Measurements from ENCODE around the gene UNC5C. TPM values are rescaled to one million over a fixed set of nuclear protein-coding genes. Genes with fewer than 3 reads are reported as not detected.

Gene UNC5C
- total and polyA plus RNA-seq, 10 donors, result 0.43 to 15.7 (median 7.8) TPM

DNA sequence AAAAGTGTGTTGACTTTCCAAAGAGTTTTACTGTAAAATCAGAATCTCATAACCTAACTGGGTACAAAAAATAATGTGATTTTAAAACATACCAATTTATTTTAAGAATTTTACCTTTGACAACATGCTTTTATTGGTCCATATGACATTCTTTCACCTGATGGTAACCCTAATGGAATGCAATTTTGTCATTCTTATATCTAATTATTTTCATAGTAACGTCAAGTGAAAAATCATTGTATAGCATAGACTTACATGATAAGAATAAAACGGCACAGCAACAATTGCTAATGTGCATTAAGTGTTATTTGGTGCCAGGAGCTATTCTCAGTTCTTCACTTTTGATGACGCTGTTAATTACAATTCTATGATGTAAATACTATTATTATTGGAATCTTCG, 13.6 kb downstream of the UNC5C start:
- Histone ChIP-seq H3K4me1 (no peaks in the 10 kb centered on the region), H3K9me3 (no peaks in the 10 kb centered on the region), H3K36me3 (no peaks in the 10 kb centered on the region), H3K27me3 (replicated peaks in 1 of 7) (no peaks in the 10 kb centered on the region), H3K4me3 (no peak overlapping the region), H3K27ac (peak overlapping the region in 1 of 8 donors; percentile 3)
- TF ChIP-seq POLR2AphosphoS5 (IDR thresholded peaks at IDR 0.05) (no peak), POLR2A (IDR thresholded peaks at IDR 0.05) (no peak)
- TF ChIP-seq, protein P1, sequence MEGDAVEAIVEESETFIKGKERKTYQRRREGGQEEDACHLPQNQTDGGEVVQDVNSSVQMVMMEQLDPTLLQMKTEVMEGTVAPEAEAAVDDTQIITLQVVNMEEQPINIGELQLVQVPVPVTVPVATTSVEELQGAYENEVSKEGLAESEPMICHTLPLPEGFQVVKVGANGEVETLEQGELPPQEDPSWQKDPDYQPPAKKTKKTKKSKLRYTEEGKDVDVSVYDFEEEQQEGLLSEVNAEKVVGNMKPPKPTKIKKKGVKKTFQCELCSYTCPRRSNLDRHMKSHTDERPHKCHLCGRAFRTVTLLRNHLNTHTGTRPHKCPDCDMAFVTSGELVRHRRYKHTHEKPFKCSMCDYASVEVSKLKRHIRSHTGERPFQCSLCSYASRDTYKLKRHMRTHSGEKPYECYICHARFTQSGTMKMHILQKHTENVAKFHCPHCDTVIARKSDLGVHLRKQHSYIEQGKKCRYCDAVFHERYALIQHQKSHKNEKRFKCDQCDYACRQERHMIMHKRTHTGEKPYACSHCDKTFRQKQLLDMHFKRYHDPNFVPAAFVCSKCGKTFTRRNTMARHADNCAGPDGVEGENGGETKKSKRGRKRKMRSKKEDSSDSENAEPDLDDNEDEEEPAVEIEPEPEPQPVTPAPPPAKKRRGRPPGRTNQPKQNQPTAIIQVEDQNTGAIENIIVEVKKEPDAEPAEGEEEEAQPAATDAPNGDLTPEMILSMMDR (IDR thresholded peaks at IDR 0.05 in 8 of 11, conservative IDR thresholded peaks at IDR 0.05 in 3 of 11), result no peak
- intact Hi-C loops (cut with DNase I; ENCODE audit: low total_unique reads), result no loop called here
- WGBS, 5 donors, result 41 to 86% (median 64%) methylated on average over 4 of the region's 4 CpGs
- no peak for DNase-seq

DNA sequence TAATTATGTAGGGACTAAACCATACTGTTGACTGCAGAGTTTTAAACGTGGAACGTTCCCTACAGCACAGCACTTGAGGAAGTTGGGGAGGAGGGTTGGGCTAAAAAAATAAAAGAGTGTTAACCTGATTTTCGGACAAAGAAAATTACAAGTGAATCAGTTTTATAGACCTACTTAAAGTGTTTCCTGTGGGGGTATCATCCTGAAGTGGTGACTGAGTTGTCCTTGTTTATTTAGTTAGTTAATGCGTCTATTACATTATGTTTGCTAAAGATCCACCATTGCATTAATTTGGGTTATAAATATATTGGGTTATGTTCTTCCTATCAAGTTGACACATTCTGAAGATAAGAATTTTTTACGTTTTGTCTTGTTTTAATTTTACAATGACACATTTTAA, 14.7 kb downstream of the UNC5C start:
- H3K4me3 ChIP-seq, result no peak overlapping the region
- DNase-seq, result no peak
- no peaks in the 10 kb centered on the region for H3K36me3 ChIP-seq
- no peaks in the 10 kb centered on the region for H3K9me3 ChIP-seq
- intact Hi-C loops (cut with DNase I; ENCODE audit: low total_unique reads), result no loop called here
- TF ChIP-seq, protein P1 (IDR thresholded peaks at IDR 0.05 in 8 of 11, conservative IDR thresholded peaks at IDR 0.05 in 3 of 11), result no peak
- TF ChIP-seq POLR2A (IDR thresholded peaks at IDR 0.05), result no peak
- TF ChIP-seq POLR2AphosphoS5 (IDR thresholded peaks at IDR 0.05), result no peak
- no peaks in the 10 kb centered on the region for H3K27me3 ChIP-seq (replicated peaks in 1 of 7)
- no peaks in the 10 kb centered on the region for H3K4me1 ChIP-seq
- WGBS, 5 donors, result 46 to 65% (median 56%) methylated on average over 5 of the region's 5 CpGs
- H3K27ac ChIP-seq, result no peak overlapping the region

DNA sequence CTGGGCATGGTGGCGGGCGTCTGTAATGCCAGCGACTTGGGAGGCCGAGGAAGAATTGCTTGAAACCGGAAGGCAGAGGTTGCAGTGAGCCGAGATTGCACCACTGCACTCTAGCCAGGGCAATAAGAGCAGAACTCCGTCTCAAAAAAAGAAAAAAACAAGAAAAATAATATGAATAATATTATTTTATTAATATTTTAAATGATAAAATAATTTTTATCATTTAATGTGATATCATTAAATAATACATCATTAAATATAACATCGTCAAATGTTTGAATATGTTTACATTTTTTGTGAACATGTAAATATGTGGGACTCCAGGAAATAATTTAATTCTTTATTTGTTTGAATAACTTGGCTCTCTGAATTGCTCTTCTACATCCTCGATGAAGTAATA, 15.5 kb downstream of the UNC5C start:
- intact Hi-C loops (cut with DNase I; ENCODE audit: low total_unique reads), result no loop called here
- no peak overlapping the region for H3K27ac ChIP-seq
- H3K4me3 ChIP-seq, result no peak overlapping the region
- no peaks in the 10 kb centered on the region for H3K36me3 ChIP-seq
- TF ChIP-seq POLR2A (IDR thresholded peaks at IDR 0.05) (no peak), POLR2AphosphoS5 (IDR thresholded peaks at IDR 0.05) (no peak)
- TF ChIP-seq, protein P1 (IDR thresholded peaks at IDR 0.05 in 8 of 11, conservative IDR thresholded peaks at IDR 0.05 in 3 of 11), result no peak
- H3K9me3 ChIP-seq, result no peaks in the 10 kb centered on the region
- H3K4me1 ChIP-seq, result no peaks in the 10 kb centered on the region
- 89 to 95% (median 90%) methylated on average over 9 of the region's 9 CpGs for WGBS, 5 donors
- H3K27me3 ChIP-seq (replicated peaks in 1 of 7), result no peaks in the 10 kb centered on the region
- DNase-seq, result no peak

DNA sequence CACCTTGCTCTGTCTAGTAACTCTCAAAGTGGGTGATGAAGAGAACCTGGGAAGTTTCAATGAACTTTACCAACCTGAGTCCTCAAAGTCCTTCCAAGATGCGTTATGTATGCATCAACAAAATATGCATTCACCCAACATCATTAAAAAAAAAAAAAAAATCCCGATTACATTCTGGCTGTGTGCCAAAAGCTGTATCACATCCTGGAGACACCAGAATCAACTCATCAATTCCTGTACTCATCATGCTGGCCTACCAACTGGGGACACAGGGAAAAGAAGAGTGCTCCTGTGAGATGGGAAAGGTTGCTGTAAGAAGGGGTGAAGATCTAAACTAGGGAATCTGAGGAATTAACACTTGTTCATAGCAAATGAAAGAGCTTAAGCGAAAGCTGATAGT, 16.5 kb downstream of the UNC5C start:
- no peak for DNase-seq
- TF ChIP-seq POLR2A (IDR thresholded peaks at IDR 0.05) (no peak), POLR2AphosphoS5 (IDR thresholded peaks at IDR 0.05) (no peak)
- TF ChIP-seq, protein P1 (IDR thresholded peaks at IDR 0.05 in 8 of 11, conservative IDR thresholded peaks at IDR 0.05 in 3 of 11), result no peak
- Histone ChIP-seq H3K4me3 (no peak overlapping the region), H3K27ac (no peak overlapping the region), H3K4me1 (no peaks in the 10 kb centered on the region), H3K27me3 (replicated peaks in 1 of 7) (no peaks in the 10 kb centered on the region), H3K9me3 (no peaks in the 10 kb centered on the region), H3K36me3 (no peaks in the 10 kb centered on the region)
- WGBS, 5 donors, result 81 to 97% (median 91%) methylated on average over 3 of the region's 3 CpGs
- intact Hi-C loops (cut with DNase I; ENCODE audit: low total_unique reads), result no loop called here

Measured in spleen (tissue), 11 donors.